ENCODE data around the gene PCDHA5. TPM values are rescaled to one million over a fixed set of nuclear protein-coding genes. Genes with fewer than 3 reads are reported as not detected.

Gene PCDHA5
- total RNA-seq, 1 donor: 0.10 TPM

Other genes starting within 250 kb of the PCDHA5 start
- 0.57 TPM in 1 of 2 replicates, not detected in the other for gene CD14, start 188.4 kb upstream of the PCDHA5 start, total RNA-seq
- 9.8 and 20.6 TPM in 2 replicates for gene TMCO6, start 182.2 kb upstream of the PCDHA5 start, total RNA-seq
- 24.4 and 30.4 TPM in 2 replicates for gene NDUFA2, start 174.0 kb upstream of the PCDHA5 start, total RNA-seq
- 72.5 and 85.6 TPM in 2 replicates for gene IK, start 173.8 kb upstream of the PCDHA5 start, total RNA-seq
- 28.4 and 28.8 TPM in 2 replicates for gene WDR55, start 156.7 kb upstream of the PCDHA5 start, total RNA-seq
- 0.38 TPM in 1 of 2 replicates, not detected in the other for gene DND1, start 148.0 kb upstream of the PCDHA5 start, total RNA-seq
- gene HARS1, start 130.2 kb upstream of the PCDHA5 start, total RNA-seq: 48.7 and 60.9 TPM in 2 replicates
- gene HARS2, start 130.2 kb upstream of the PCDHA5 start, total RNA-seq: 31.7 and 39.1 TPM in 2 replicates
- gene ZMAT2, start 121.2 kb upstream of the PCDHA5 start, total RNA-seq: 25.2 and 32.4 TPM in 2 replicates
- gene PCDHA1, start 35.5 kb upstream of the PCDHA5 start, total RNA-seq: not detected in 2 replicates
- gene PCDHA2, start 26.8 kb upstream of the PCDHA5 start, total RNA-seq: under 0.01 TPM in 1 of 2 replicates, not detected in the other
- under 0.01 and 0.19 TPM in 2 replicates for gene PCDHA3, start 20.6 kb upstream of the PCDHA5 start, total RNA-seq
- gene PCDHA4, start 14.5 kb upstream of the PCDHA5 start, total RNA-seq: 0.10 and 0.33 TPM in 2 replicates
- gene PCDHA6, start 6.3 kb downstream of the PCDHA5 start, total RNA-seq: 0.19 and 0.33 TPM in 2 replicates
- 0.19 and 0.33 TPM in 2 replicates for gene PCDHA7, start 12.7 kb downstream of the PCDHA5 start, total RNA-seq
- gene PCDHA8, start 19.6 kb downstream of the PCDHA5 start, total RNA-seq: under 0.01 TPM in 1 of 2 replicates, not detected in the other
- gene PCDHA9, start 26.8 kb downstream of the PCDHA5 start, total RNA-seq: under 0.01 TPM in 2 replicates
- under 0.01 and 0.19 TPM in 2 replicates for gene PCDHA10, start 34.3 kb downstream of the PCDHA5 start, total RNA-seq
- under 0.01 and 0.10 TPM in 2 replicates for gene PCDHA11, start 47.3 kb downstream of the PCDHA5 start, total RNA-seq
- under 0.01 TPM in 1 of 2 replicates, not detected in the other for gene PCDHA12, start 53.7 kb downstream of the PCDHA5 start, total RNA-seq
- gene PCDHA13, start 60.5 kb downstream of the PCDHA5 start, total RNA-seq: not detected in 2 replicates
- gene PCDHAC1, start 104.7 kb downstream of the PCDHA5 start, total RNA-seq: 0.10 and 0.33 TPM in 2 replicates
- gene PCDHAC2, start 144.9 kb downstream of the PCDHA5 start, total RNA-seq: 0.33 and 1.9 TPM in 2 replicates
- not detected in 2 replicates for gene PCDHB1, start 229.8 kb downstream of the PCDHA5 start, total RNA-seq

Data from vein endothelial cell (primary cell).